HG02981 (cell line): ENCODE results near the gene TAF1D.
A peak's percentile ranks its signal among the peaks of the same experiment; 100 is the strongest.
"Not testable (repeated sequence)": the region's sequence is repeated elsewhere in the genome, so short reads cannot be mapped to it uniquely, and the experiment has no call there.

Experiments used
- ATAC-seq: cut with Tn5 transposase; IDR thresholded peaks from one replicate; pipeline ENCODE4 v1.9.1; 2021; ENCODE audit warnings: mild to moderate bottlenecking, moderate library complexity; ENCODE audit not compliant: unreplicated experiment

The TAF1D gene, protein sequence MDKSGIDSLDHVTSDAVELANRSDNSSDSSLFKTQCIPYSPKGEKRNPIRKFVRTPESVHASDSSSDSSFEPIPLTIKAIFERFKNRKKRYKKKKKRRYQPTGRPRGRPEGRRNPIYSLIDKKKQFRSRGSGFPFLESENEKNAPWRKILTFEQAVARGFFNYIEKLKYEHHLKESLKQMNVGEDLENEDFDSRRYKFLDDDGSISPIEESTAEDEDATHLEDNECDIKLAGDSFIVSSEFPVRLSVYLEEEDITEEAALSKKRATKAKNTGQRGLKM

DNA sequence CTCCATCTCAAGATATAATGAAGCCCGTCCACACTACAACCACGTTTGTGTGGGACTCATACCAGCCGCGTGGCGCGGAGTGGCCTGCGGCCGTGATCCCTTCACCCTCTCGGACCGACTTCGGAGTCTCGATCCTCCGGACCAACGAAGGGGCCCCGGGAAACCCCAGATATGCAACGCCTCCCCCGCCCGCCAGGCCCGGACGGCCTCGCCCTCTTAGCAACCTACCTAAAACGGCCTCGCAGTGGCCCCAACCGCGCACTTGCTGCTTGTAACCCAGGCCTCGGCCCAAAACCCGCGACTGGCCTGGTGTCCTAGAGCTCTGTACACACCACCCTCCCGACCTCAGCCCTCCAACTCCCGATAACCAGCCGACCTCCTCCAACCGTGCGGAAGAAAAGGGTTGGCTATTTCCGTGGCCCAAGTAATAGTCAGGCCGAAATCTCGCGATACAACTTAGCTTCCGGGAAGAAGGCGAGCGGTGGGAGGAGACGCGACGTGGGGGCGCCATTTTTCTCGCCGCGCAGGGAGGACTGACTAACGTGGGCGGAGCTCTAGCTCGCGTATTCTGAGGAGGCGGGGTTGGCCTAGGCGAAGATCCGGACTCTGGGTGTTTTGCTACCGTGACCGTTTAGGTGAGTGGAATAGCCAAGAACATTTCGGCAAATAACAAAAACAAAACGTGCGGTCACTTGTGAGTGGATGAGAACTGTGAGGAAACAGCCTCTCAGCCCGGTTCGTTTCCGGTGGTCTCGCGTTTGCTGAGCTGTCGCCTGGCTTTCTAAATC, at the start of gene TAF1D, which contains the start of gene C11orf54:
Gene TAF1D (minus strand): TSS at position 402 of the 788 bp plus-strand sequence. CDS start 2,191 bp downstream, outside the sequence.
Gene C11orf54 (plus strand): TSS at position 579 of the 788 bp plus-strand sequence. CDS start 5,722 bp downstream, outside the sequence.
- ATAC-seq: peak; percentile 80

DNA sequence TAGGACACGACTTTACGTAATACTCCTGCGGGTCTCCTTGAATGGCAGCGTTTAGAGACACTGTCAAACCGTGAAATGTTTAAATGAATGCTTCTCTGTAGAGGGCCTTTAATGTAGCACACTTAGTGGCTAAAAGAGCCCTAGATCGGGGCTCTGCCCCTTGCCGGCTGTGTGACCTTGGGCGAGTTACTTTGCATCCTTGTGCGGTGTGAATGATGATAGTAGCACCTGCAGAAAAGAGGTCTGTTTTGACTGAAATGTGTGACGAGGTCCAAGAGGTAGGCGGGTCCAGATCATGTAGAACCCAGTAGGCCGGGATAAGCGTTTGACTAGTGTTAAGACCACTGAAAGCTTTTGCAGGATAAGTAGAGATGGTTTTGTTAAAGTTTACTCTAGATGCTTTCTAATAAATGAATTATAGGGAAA, 43.7 kb upstream of the TAF1D start:
- peak; percentile 39 for ATAC-seq

DNA sequence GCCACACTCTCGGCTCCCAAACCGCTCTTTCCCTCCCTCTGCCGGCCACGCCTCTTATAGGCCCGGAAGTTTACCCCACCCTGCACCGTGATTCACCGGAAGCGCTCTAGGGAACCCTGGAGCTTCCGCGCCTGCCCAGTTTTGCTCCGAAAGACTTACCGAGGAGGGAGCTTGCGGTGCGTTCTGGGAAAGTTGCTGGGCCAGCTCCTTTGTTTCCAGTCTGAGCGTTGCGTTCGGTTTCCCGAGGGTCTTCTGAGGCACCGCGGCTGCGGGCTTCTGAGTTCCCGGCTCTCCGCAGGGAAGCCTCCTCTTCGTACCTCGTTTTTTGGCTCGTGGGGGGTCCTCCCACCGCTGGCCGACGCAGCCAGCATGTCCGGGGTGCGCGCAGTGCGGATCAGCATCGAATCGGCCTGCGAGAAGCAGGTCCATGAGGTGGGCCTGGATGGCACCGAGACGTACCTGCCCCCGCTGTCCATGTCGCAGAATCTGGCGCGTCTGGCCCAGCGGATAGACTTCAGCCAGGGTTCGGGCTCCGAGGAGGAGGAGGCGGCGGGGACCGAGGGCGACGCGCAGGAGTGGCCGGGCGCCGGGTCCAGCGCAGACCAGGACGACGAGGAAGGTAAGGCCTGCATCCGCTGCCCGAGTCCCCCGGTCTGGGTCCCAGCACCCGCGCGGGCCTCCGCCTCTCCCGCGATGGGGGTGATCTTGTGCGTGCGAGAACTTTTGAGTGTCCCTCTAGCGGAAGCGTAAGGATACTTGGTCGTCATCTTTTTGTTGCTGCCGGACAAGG, 43.0 kb upstream of the TAF1D start, which contains the start of gene MED17:
Gene MED17 (plus strand): TSS at position 138 of the 790 bp plus-strand sequence. CDS start 232 bp downstream, at position 370.
- ATAC-seq: peak; percentile 94

DNA sequence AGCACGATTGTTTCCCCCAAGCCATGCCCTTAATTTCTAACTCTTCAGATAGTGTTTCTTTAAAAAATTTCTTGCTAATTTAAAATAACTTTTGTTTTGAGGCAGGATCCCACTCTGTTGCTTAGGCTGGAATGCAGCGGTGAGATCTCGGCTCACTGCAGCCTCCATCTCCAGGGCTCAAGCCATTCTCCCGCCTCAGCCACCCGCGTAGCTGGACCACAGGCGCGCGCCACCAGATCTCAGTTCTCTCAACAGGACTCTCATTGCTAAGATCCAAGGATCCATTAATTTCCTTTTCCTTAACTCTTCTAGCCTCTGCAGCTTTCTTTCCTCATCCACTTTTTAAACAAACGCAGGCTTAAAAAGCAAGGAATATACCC, 42.5 kb upstream of the TAF1D start:
- ATAC-seq: peak; percentile 37

DNA sequence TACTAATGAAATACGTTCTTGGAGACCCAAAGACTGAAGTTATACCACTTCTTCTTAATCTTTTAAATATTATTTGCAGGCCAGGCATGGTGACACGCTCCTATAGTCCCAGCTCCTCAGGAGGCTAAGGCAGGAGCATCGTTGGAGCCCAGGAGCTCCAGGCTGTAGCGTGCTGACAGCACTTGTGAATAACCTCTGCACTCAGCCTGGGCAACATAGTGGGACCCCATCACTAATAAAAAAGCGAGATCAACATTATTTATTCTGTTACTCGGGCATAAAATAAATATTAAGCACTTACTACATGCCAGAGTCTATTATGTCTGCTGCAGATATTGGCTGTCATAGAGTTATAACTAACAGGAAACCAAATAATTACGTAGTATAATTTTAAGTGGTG, 42.1 kb upstream of the TAF1D start:
- no peak for ATAC-seq

DNA sequence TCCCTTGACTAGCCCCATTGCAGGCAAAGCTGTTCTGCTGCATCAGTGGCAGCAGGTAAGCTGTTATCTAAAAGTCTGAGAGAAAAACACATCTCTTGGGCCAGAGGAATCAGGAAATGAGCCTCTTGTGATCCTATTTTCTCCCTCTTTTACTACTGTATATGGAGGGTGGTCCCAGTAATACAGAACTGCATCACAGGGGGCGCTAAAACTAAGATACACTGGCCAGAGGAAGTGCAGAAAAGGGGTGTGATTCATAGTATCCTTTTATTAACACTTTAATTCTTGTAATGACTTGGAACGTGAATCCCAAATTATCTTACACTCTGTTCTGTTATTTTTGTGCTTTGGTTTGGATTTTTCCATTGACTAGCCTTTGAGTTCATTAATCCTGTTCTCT, 34.0 kb upstream of the TAF1D start:
- ATAC-seq: no peak

DNA sequence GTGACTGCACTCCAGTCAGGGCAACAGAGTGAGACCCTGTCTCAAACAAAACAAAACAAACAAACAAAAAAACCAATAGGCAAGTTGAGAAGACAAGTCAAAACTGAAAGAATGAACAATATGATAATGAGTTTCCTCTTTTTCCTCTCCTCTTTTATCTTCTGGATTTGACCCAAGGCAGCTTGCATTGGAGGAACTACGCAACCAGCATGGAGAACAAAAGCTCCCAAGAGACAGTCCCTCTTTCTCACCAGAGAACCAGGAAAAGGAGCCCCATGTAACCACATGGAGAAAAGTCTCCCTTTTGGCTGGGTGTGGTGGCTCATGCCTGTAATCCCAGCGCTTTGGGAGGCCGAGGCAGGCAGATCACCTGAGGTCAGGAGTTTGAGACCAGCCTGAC, 33.3 kb upstream of the TAF1D start:
- ATAC-seq: not testable (repeated sequence)

DNA sequence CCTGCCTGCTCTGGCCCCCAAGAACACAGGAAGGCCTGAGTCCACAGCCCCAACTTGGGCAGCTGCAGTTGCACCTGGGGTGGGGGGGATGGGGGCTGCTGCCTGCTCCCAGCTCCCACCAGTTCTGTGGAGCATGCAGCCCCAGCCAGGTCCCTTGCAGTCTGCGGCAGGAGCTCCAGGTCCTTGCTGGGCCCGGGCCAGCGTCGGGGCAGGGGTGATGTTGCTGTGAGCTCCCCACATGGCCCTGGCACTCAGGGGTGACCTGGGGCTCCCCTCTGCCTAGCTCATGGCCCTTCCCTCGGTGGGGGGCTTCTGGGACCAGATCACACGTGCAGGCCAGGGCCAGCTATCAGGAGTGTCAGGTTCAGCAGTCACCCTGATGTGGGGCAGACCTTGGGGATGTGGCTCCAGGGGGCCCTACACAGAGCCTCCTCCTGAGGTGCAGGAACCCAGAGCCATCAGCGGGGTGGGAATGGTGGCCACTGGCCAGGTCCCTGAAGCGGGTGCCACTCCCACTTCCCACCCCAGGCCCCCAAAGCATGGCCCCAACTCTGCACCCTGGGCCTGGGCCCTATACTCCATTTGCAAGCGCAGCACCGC, 32.4 kb upstream of the TAF1D start:
- no peak for ATAC-seq

DNA sequence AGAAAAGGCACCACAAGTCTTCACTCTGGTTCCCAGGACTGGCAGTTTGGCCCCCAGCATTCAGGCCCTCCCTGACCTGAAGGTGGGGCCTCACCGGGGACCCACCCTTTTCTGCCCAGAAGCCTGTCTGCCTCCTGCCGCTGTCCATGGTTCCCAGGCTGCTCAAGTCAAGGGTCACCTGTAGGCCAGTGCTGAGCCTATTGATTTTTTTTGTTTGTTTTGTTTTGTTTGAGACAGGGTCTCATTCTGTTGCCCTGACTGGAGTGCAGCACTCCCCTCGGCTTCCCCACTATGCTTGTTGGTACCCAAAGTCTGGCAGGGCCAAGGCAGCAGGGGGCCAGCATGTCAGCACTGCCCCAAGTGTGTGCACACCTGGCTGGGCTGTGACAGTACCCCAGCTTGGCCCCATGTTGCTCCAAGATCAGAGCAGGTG, 31.8 kb upstream of the TAF1D start:
- no peak for ATAC-seq

DNA sequence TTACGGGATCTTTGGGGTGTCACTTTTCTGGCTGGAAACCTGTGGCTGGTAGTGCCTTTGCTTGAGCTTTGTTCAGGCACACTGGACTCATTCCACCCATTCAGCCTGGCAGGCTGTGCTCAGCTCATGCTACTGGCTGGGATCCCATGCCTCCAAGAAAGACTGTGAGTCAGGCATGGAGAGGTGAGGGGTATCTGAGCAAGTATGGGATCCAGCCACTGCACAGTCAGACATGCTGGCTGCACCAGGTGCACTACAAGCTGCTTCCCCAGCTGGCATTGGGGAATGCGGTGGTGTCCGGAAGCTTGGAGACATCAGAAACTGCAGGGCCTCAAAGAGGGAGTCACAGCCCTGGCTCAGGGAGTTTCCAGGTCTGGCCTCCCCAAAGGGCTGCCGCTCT, 30.8 kb upstream of the TAF1D start:
- ATAC-seq: no peak

DNA sequence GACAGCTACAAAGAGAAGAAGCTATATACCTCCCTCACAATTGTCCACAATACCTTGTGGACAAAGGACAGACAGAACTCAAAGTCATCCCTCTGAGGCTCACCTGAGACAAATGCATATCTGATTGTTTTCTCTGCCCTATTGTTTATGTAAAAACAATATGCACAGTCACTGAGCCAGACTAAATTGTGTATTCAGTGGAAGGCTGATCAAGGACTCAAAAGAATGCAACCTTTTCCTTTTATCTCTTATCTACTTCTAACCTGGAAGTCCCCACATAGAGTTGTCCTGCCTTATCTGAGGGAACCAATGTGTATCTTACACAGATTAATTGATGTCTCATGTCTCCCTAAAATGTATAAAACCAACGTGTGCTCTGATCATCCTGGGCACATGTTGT, 28.9 kb upstream of the TAF1D start:
- ATAC-seq: no peak

DNA sequence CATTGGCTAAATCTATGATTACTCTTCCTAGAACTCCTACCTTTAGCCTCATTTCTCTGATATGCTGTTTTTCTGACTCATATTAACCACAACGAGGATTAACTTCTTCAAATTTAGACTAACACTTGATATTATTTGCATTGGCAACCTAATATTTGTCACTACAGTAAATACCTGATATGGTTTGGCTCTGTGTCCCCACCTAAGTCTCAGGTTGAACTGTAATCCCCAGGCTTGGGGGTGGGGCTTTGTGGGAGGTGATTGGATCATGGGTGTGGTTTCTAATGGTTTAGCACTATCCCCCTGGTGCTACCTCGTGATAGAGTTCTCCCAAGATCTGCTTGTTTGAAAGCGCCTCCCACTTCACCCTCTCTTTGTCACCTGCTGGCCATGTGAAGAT, 25.7 kb upstream of the TAF1D start:
- no peak for ATAC-seq

DNA sequence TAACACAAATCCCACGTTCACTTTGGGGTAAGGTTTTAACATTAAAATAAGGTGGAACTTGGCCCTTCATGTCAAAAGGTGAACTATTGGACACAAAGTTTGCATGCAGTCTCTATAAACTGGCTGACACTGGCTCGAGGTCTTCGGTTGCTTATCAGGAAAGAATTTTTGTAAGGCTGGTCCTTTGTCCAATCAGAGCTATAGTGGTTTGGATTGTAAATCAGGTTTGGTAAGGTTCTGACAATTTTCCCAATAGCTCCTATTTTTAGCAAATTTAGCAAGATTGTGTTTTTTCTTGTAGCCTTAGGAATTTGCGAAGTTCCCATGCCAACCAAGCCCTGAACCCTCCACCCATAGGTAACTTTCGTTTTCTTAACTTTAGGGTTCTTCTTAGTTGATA, 25.2 kb upstream of the TAF1D start:
- ATAC-seq: no peak

DNA sequence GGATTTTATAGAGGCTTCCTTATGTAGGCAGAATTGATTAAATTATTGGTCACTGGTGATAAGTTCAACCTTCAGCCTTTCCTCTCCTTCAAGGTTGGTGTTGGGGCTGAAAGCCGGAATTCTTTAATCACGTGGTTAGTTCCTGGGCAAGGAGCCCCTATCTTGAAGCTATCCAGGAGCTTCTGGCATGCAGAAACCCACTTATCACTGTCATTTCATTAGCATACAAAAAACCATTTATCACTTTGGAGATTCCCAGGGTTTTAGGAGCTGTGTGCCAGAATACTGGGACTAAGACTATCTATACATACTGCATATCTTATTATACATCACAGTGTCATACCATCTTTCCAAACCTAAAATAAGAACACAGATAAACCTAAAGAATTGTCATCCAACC, 24.3 kb upstream of the TAF1D start:
- ATAC-seq: no peak

DNA sequence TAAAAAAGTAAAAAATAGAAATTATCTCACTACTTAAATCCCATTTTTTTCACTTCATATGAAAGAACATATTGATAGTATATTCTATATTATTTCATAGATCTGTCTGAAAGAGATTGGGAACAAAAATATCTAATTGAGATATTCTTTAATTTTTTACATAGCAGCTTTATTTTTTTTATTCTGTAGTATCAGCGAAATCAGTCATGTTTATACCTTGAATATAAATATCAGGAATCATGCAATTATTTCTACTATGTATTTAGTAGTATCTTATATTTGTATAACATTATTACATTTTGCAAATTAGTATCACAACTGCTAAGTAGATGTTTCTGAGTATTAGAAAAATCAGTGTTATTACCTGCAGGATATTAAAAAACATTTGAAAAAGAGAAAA, 20.6 kb upstream of the TAF1D start:
- ATAC-seq: no peak

DNA sequence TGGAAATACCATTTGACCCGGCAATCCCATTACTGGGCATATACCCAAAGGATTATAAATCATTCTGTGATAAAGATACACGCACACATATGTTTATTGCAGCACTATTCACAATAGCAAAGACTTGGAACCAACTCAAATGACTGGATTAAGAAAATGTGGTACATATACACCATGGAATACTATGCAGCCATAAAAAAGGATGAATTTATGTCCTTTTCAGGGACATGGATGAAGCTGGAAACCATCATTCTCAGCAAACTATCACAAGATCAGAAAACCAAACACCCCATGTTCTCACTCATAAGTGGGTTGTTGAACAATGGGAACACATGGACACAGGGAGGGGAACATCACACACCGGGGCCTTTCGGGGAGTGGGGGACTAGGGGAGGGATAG, 17.8 kb upstream of the TAF1D start:
- not testable (repeated sequence) for ATAC-seq

DNA sequence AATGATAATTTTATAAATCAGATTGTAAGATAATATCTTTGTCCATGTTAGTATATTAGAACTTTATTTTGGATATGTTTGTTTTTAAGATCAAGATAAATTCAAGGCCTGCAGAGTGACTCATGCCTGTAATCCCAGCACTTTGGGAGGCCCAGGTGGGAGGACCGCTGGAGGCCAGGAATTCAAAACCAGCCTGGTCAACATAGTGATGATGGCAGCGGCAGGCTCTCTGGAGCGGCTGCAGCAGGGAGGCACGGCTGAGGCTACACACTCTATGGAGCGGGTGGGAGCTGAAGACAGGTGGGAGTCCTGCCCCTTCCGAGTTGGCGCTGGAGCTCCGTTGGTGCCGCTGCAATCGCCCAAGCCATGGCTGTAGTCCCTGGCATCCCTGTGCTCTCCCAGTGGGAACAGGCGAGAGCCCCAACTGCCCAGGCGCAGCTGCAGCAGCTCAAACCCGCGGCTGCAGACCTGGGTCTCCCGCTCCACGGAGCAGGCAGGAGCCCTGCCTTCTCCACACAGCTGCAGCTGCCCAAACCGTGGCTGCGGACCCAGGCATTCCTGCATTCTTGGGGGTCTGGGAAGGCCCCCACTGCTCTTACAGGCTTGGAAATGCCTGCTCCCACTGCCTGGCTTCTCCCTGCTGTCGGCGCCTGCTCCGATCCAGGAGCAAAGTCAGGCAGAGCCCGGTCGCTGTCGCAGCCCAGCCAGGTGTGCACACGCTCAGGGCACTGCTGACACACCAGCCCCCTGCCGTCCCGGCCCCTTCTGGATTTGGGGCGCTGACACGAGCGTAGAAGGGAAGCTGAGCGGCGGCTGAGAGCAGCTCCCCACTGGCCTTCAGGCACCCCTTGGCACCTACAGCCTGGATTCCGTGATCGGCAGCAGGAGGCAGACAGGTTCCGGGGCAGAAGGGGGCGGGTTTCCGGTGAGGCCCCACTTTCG, 16.9 kb upstream of the TAF1D start:
- no peak for ATAC-seq

DNA sequence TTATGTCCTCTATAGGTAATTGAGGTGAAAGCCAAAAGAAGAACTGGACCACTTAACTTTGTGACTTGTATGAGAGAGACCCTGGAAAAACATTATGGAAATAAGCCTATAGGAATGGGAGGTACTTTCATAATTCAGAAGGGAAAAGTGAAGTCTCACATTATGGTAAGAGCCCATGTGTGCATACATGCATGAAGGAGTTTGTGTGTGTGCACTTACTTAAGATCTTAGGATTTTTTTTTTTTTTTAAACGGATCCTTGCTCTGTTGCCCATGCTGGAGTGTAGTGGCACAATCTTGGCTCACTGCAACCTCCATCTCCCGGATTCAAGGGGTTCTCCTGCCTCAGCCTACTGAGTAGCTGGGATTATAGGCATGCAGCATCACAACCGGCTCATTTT, 16.0 kb upstream of the TAF1D start:
- no peak for ATAC-seq

DNA sequence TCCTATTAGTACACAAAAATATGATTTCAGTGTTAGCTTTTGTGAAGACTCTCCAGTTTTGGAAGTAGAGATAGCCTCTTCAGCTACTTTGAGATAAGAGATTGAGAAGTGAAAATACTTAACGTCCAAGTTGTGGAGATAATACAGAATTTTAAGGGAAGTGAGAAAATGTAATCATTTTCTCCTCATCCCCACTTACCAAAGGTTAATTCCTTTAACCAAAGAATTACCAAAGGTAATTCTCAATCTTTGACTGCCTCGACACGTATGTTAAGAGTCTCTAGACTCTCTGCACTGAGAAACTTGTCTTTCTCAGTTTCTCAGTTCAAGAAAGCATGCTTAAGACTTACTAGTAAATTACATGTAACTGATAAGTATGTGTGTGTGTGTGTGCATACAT, 15.5 kb upstream of the TAF1D start:
- ATAC-seq: no peak

DNA sequence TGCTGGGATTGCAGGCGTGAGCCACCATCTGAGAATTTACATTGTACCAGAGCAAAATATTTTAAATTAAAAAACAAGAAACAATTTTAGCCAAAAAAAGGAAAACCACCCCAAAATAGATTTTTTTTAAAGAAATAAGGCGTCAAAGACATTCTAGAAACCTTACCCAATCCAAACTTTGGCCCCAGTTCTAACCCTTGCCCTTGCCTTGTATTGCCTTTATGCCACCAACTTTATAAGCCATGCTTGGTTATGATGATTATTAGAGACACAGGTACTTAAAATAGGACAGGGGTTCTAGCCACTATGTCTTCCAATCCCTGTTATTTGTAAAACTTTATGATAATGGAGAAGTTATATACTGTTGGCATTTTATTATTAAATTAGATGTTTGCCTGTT, 11.9 kb upstream of the TAF1D start:
- ATAC-seq: no peak
